GM19043 (cell line): Measurements from ENCODE around the gene GPBAR1.

Source experiments
- ATAC-seq: cut with Tn5 transposase; IDR thresholded peaks from one replicate; pipeline ENCODE4 v1.9.1; 2021; ENCODE audit warnings: low read depth; ENCODE audit not compliant: unreplicated experiment

The GPBAR1 gene

GRCh38 chr2:218238887-218239286 is 21.9 kb upstream of the GPBAR1 start:
- no peak for ATAC-seq

DNA sequence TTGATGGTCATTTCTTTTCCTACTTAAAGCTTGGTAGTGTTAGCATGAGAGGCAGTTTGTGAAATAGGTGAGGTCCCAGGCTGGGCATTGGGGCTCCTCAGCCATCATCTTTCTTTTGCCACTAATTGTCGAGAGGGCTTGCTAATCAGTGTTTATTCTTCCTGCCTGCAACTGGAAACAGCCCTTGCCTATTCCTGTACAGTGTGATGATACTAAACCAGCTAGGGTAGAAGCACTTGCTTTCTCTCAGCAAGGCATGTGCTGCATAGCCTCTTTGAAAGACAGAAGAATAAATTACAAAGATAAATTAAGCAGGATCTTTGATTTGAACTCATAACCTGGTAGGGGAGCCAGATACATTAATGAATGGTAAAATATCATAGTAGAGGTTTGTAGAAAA is 16.6 kb upstream of the GPBAR1 start:
- ATAC-seq, result no peak

GRCh38 chr2:218244665-218245064 is 16.1 kb upstream of the GPBAR1 start:
- ATAC-seq, result no peak

DNA sequence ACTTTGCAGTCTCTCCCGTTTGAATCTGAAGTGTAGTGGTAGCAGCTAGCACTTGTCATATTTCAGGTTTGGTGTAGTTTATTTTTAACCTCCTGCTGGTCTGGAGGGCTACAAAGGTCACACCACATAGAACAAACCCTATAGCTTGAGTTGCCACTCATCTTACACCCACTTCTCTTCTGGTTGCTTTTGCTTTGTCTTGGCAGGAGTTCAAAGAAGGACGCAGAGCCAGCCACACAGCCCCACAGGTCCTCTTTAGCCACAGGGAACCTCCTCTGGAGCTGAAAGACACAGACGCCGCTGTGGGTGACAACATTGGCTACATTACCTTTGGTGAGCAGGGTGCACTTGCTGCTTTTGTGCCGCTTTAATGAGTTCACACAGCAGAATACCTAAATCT is 15.6 kb upstream of the GPBAR1 start:
- no peak for ATAC-seq

- ATAC-seq, result no peak
These were observed 11.1 kb upstream of the GPBAR1 start for GRCh38 chr2:218249691-218250090.

GRCh38 chr2:218252509-218253231 is 8.1 kb upstream of the GPBAR1 start:
- no peak for ATAC-seq

DNA sequence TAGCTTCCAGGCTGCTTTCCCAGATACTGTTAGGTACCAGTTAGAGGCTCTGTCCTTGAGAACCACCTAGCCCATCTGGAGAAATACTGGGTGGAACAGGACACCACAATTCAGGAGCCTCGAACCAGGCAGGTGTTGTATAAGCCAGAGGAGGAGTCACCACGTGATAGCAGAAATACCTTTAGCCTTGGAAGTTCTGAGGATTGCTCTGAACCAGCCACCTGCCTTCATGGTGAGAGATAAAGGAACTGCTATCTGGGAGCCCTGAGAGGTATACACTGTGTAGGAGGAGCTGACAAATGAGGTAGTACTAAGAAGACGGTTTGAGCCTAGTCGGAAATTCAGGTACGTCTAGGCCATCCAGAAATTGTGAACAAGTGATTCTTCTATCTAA is 7.6 kb upstream of the GPBAR1 start:
- no peak for ATAC-seq

DNA sequence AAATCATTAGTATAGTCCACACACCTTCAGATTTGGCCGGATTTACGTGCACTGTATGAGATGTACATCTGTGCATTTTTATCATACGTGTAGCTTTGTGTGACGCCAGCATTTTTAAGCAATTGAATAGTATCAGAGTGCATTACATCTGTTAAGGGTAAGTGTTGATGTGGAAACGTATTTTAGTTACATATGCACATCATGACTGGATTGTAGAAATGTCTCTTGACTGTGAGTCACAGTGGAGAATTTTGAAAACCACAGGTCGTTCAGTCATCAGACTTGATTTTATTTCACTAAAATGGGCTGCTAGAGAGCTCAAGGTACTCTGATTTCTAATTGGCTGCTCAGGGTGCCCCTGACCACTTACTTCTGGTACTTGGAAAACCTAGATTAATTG is 5.4 kb upstream of the GPBAR1 start:
- no peak for ATAC-seq

- no peak for ATAC-seq
These were observed 4.0 kb upstream of the GPBAR1 start for GRCh38 chr2:218256612-218257350.

GRCh38 chr2:218257390-218257981 is 3.3 kb upstream of the GPBAR1 start:
- ATAC-seq, result peak; percentile 85

DNA sequence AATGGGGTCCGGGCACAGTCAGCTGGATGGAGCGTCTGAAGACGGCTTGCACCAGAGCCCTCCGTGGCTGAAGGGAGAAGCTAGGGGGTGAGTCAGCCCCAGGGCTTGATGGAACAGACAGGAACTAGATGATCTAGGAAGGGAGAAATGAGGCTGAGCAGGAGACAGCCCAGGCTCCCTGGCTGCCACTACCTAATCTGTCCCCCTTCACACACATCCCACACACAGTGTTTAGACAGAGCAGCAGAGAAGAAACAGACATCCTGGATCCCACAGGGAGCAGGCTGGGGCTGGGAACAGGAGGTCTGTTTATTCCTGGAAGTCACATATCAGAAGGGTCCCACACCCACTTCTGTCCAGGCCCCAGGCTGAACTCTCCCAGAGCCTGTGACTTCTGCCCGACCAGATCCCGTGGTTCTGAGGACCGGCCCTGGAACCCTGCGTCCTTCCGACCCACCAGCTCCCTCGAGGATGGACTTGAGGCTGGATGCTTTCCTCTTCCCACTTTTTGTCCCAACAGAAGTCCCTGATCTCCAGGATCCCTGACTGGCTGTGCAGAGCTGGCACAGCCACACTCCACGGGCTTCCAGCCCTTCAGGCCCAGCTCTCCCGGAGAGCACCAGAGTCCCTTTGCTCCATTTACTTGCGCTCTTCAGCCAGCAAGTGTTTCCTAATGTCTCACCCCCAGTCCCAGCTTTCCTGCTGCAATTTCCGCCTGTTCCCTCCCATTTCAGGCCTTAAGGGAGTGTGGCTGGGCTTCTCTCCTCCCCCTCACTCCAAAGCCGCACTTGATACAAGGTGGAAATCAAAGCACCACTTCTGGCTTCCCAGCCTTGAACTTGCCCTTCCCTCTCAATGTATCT is 1.5 kb upstream of the GPBAR1 start:
- ATAC-seq, result no peak

GRCh38 chr2:218260166-218260565 is 649 bp upstream of the GPBAR1 start:
- ATAC-seq, result no peak

DNA sequence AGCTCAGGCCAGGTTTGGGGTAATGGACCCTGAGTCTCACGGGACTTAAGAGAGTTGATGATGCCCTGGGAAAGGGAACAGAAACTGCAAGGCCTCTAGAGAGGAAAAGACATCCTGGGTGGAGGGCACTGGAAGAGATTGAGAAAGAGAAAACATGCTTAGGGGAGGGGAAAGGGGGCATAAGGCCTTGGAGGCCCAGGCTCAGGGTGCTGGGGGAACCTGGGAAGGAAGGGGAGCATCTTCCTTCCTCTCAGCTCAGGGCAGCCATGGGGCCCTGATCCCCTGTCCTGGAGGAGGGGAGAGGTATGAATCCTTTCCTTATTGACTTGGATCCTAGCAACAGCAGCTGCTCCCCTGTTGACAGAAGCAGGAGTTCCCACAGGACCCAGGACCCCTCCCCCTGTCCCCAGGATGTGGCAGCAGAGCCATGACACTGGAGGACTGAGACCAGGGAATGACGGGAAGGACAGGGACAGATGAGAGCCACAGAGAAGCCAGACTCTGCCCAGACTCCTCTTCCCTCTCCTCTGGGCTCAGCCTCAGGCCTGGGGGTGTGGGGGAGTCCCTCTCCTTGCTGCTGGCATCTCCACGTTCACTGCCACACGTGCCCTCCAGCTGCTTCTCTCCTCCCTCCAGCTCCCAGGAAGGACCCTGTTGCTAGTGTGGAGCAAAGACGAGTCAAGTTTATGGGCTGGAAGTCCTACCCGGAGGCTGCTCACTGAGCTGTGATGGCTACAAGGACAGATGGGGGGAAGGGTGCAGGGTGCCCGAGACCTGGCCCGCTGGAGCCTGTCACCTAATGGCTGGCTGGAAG is 815 bp downstream of the GPBAR1 start:
- ATAC-seq, result no peak

- ATAC-seq, result no peak
These were observed 1.4 kb downstream of the GPBAR1 start for GRCh38 chr2:218262237-218262600.

DNA sequence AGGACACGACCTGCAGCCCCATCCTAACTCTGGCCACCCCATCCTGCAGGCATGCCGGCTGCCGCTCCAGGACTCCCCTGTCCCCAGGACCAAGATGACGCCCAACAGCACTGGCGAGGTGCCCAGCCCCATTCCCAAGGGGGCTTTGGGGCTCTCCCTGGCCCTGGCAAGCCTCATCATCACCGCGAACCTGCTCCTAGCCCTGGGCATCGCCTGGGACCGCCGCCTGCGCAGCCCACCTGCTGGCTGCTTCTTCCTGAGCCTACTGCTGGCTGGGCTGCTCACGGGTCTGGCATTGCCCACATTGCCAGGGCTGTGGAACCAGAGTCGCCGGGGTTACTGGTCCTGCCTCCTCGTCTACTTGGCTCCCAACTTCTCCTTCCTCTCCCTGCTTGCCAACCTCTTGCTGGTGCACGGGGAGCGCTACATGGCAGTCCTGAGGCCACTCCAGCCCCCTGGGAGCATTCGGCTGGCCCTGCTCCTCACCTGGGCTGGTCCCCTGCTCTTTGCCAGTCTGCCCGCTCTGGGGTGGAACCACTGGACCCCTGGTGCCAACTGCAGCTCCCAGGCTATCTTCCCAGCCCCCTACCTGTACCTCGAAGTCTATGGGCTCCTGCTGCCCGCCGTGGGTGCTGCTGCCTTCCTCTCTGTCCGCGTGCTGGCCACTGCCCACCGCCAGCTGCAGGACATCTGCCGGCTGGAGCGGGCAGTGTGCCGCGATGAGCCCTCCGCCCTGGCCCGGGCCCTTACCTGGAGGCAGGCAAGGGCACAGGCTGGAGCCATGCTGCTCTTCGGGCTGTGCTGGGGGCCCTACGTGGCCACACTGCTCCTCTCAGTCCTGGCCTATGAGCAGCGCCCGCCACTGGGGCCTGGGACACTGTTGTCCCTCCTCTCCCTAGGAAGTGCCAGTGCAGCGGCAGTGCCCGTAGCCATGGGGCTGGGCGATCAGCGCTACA is 2.1 kb downstream of the GPBAR1 start:
- no peak for ATAC-seq

- no peak for ATAC-seq
These were observed 3.2 kb downstream of the GPBAR1 start for GRCh38 chr2:218263817-218264641.

GRCh38 chr2:218264773-218265561 is 4.2 kb downstream of the GPBAR1 start:
- no peak for ATAC-seq
